WTC11 (cell line): ENCODE results near the gene RHBDL1.

Source experiments
- CTCF ChIP-seq: fragments of 200-600 bp; IDR thresholded peaks from 2 replicates; pipeline ENCODE4 v1.8.0; 2022; ENCODE audit warnings: antibody characterized with exemption
- FOXP4 ChIP-seq: sonication (generic); formaldehyde crosslinking; IDR thresholded peaks from 2 replicates; pipeline ENCODE4 v1.8.0; 2022; ENCODE audit warnings: mild to moderate bottlenecking, missing genetic modification reagents
- MAX ChIP-seq: sonication (generic); formaldehyde crosslinking; IDR thresholded peaks from 2 replicates; pipeline ENCODE4 v1.8.0; 2022; ENCODE audit warnings: mild to moderate bottlenecking, missing genetic modification reagents
- NR1H2 ChIP-seq: sonication (generic); formaldehyde crosslinking; IDR thresholded peaks from 2 replicates; pipeline ENCODE4 v1.9.0; 2021; ENCODE audit warnings: mild to moderate bottlenecking, moderate library complexity, missing genetic modification reagents
- NR3C1 ChIP-seq: sonication (generic); formaldehyde crosslinking; conservative IDR thresholded peaks from 2 replicates; pipeline ENCODE4 v1.8.1; 2023; ENCODE audit warnings: low read depth, mild to moderate bottlenecking, missing genetic modification reagents
- SP1 ChIP-seq: sonication (generic); formaldehyde crosslinking; conservative IDR thresholded peaks from 2 replicates; pipeline ENCODE4 v1.8.1; 2022; ENCODE audit warnings: missing genetic modification reagents
- USF1 ChIP-seq: sonication (generic); formaldehyde crosslinking; IDR thresholded peaks from 2 replicates; pipeline ENCODE4 v1.8.0; 2022; ENCODE audit warnings: mild to moderate bottlenecking, missing genetic modification reagents
- ZNF121 ChIP-seq: sonication (generic); formaldehyde crosslinking; IDR thresholded peaks from 2 replicates; pipeline ENCODE4 v1.8.0; 2023; ENCODE audit warnings: missing genetic modification reagents
- ZNF263 ChIP-seq: sonication (generic); formaldehyde crosslinking; IDR thresholded peaks from 2 replicates; pipeline ENCODE4 v1.8.1; 2022; ENCODE audit warnings: low read depth, mild to moderate bottlenecking, moderate library complexity, missing genetic modification reagents
- TF ChIP-seq, protein P1 (sequence below): sonication (generic); formaldehyde crosslinking; IDR thresholded peaks from 2 replicates; pipeline ENCODE4 v1.8.0; 2022; ENCODE audit warnings: mild to moderate bottlenecking, missing genetic modification reagents
- TF ChIP-seq, protein P2 (sequence below): sonication (generic); formaldehyde crosslinking; IDR thresholded peaks from 2 replicates; pipeline ENCODE4 v1.8.1; 2023; ENCODE audit warnings: mild to moderate bottlenecking, missing genetic modification reagents, moderate library complexity

DNA sequence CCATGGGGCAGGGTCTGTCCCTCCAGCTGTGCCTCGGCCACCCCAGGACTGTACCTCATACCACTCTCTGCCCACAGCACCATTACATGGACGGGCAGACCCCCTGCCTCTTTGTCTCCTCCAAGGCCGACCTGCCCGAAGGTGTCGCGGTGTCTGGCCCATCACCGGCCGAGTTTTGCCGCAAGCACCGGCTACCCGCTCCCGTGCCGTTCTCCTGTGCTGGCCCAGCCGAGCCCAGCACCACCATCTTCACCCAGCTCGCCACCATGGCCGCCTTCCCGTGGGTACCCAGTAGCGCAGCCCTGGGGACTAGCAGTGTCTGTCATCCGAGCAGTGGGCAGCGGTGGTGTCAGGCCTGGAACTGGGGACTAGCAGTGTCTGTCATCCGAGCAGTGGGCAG lies 2.6 kb upstream of the RHBDL1 start:
- TF ChIP-seq, protein P1, sequence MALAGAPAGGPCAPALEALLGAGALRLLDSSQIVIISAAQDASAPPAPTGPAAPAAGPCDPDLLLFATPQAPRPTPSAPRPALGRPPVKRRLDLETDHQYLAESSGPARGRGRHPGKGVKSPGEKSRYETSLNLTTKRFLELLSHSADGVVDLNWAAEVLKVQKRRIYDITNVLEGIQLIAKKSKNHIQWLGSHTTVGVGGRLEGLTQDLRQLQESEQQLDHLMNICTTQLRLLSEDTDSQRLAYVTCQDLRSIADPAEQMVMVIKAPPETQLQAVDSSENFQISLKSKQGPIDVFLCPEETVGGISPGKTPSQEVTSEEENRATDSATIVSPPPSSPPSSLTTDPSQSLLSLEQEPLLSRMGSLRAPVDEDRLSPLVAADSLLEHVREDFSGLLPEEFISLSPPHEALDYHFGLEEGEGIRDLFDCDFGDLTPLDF (CRISPR knock-in tag): no peak
- TF ChIP-seq FOXP4 (no peak), MAX (CRISPR knock-in tag) (no peak), NR1H2 (no peak), CTCF (no peak), ZNF263 (no peak), SP1 (no peak), USF1 (no peak), ZNF121 (no peak), NR3C1 (no peak)
- TF ChIP-seq, protein P2, sequence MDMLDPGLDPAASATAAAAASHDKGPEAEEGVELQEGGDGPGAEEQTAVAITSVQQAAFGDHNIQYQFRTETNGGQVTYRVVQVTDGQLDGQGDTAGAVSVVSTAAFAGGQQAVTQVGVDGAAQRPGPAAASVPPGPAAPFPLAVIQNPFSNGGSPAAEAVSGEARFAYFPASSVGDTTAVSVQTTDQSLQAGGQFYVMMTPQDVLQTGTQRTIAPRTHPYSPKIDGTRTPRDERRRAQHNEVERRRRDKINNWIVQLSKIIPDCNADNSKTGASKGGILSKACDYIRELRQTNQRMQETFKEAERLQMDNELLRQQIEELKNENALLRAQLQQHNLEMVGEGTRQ (CRISPR knock-in tag): no peak
